Measurements from ENCODE around the gene CDC14B.
"Not testable (repeated sequence)": the region's sequence is repeated elsewhere in the genome, so short reads cannot be mapped to it uniquely, and the experiment has no call there.

The CDC14B gene

GRCh38 chr9:96532173-96532572 lies 87.5 kb downstream of the CDC14B start:
- DNase-seq, result no peak

- DNase-seq, result no peak
These were observed 94.9 kb downstream of the CDC14B start for GRCh38 chr9:96524764-96525163.

- no peak for DNase-seq
These were observed 95.6 kb downstream of the CDC14B start for GRCh38 chr9:96524045-96524444.

- DNase-seq, result no peak
These were observed 96.3 kb downstream of the CDC14B start for GRCh38 chr9:96523374-96523773.

- DNase-seq, result no peak
These were observed 97.3 kb downstream of the CDC14B start for GRCh38 chr9:96522366-96522765.

GRCh38 chr9:96519787-96520186 lies 99.9 kb downstream of the CDC14B start:
- no peak for DNase-seq

- no peak for DNase-seq
These were observed 100.5 kb downstream of the CDC14B start for GRCh38 chr9:96519095-96519494.

GRCh38 chr9:96515621-96516470 lies 103.8 kb downstream of the CDC14B start:
- no peak for DNase-seq

GRCh38 chr9:96514800-96515158 lies 104.9 kb downstream of the CDC14B start:
- no peak for DNase-seq

- DNase-seq, result no peak
These were observed 105.4 kb downstream of the CDC14B start for GRCh38 chr9:96514108-96514799.

GRCh38 chr9:96513622-96514021 lies 106.0 kb downstream of the CDC14B start:
- DNase-seq, result no peak

GRCh38 chr9:96512240-96512639 lies 107.4 kb downstream of the CDC14B start:
- no peak for DNase-seq

GRCh38 chr9:96510258-96510657 lies 109.4 kb downstream of the CDC14B start:
- no peak for DNase-seq

GRCh38 chr9:96509848-96510247 lies 109.8 kb downstream of the CDC14B start:
- no peak for DNase-seq

- DNase-seq, result no peak
These were observed 110.6 kb downstream of the CDC14B start for GRCh38 chr9:96509026-96509425.

GRCh38 chr9:96508227-96508940 lies 111.3 kb downstream of the CDC14B start:
- no peak for DNase-seq

- no peak for DNase-seq
These were observed 114.2 kb downstream of the CDC14B start for GRCh38 chr9:96505316-96505991.

- DNase-seq, result no peak
These were observed 115.7 kb downstream of the CDC14B start for GRCh38 chr9:96503918-96504317.

- not testable (repeated sequence) for DNase-seq
These were observed 116.3 kb downstream of the CDC14B start for GRCh38 chr9:96503374-96503748.

- no peak for DNase-seq
These were observed 116.9 kb downstream of the CDC14B start for GRCh38 chr9:96502539-96503373.

GRCh38 chr9:96501633-96502538 lies 117.8 kb downstream of the CDC14B start:
- DNase-seq, result no peak

Measured in activated CD4-positive, CD25-positive, alpha-beta regulatory T cell (primary cell).